Panc1 (cell line): ENCODE data around the gene LDLRAP1.

ENCODE experiments used
- POLR2AphosphoS5 ChIP-seq: IDR thresholded peaks from 2 replicates; pipeline ENCODE4 v1.6.1; 2012; ENCODE audit warnings: mild to moderate bottlenecking, low read depth, low read length, moderate library complexity
- SIN3A ChIP-seq: IDR thresholded peaks from 2 replicates; pipeline ENCODE4 v1.6.1; 2012; ENCODE audit warnings: low read depth, mild to moderate bottlenecking, low read length, moderate library complexity, borderline replicate concordance; ENCODE audit not compliant: insufficient read depth
- TCF7L2 ChIP-seq: IDR thresholded peaks from 2 replicates; pipeline ENCODE4 v1.6.1; 2011; ENCODE audit warnings: mild to moderate bottlenecking, low read depth, low read length, inconsistent platforms
- TF ChIP-seq, protein P1 (sequence below): fragments of 450-650 bp; IDR thresholded peaks from 2 replicates; pipeline ENCODE4 v1.5.1; 2017; ENCODE audit warnings: mild to moderate bottlenecking
- TF ChIP-seq, protein P2 (sequence below), 2 experiments: IDR thresholded peaks; 2 replicates each; pipeline ENCODE4 v1.6.1; 2011 to 2012; ENCODE audit warnings: low read depth in 2 of 2, control low read depth in 1 of 2, low read length in 1 of 2, mild to moderate bottlenecking in 1 of 2, moderate library complexity in 1 of 2; ENCODE audit not compliant: insufficient read depth in 1 of 2

DNA sequence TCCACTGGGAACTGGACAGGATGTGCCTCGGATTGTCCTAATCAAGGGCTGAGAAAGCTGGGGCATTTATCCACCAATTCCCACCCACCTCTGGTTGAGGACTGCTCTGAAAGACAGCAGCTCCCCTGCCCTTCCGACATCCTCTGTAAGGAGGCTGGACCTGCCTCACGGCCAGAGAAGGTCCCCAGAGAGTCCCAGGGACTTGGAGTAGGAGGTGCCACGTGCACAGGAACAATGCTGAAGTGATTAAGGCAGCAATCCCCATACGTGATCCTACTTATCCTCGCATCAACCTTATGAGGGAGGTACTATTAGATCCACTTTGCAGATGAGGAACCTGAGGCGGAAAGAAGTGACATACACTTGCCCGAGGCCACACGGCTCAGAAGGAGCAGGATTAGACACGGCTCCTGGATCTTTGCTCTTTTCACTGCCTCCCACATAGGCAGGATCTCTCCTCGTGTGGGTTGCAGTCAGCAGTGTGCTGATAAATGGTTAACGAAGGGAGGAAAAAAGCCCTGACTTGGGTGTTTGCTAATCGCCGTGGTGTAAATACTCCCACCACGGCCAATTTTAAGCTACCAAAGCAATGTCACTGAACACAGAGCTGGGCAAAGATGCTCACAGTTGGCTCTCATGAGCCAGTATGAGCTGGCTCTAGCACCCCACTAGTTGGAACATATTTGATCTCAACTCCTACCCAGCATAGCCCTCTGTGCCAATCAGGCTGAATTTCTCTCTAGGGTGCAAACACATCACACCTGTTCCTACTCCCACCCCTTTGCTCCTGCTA lies 18.6 kb upstream of the LDLRAP1 start:
- TF ChIP-seq, protein P1, sequence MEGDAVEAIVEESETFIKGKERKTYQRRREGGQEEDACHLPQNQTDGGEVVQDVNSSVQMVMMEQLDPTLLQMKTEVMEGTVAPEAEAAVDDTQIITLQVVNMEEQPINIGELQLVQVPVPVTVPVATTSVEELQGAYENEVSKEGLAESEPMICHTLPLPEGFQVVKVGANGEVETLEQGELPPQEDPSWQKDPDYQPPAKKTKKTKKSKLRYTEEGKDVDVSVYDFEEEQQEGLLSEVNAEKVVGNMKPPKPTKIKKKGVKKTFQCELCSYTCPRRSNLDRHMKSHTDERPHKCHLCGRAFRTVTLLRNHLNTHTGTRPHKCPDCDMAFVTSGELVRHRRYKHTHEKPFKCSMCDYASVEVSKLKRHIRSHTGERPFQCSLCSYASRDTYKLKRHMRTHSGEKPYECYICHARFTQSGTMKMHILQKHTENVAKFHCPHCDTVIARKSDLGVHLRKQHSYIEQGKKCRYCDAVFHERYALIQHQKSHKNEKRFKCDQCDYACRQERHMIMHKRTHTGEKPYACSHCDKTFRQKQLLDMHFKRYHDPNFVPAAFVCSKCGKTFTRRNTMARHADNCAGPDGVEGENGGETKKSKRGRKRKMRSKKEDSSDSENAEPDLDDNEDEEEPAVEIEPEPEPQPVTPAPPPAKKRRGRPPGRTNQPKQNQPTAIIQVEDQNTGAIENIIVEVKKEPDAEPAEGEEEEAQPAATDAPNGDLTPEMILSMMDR = no peak
- no peak for TF ChIP-seq POLR2AphosphoS5
- no peak for TF ChIP-seq TCF7L2
- TF ChIP-seq, protein P2, sequence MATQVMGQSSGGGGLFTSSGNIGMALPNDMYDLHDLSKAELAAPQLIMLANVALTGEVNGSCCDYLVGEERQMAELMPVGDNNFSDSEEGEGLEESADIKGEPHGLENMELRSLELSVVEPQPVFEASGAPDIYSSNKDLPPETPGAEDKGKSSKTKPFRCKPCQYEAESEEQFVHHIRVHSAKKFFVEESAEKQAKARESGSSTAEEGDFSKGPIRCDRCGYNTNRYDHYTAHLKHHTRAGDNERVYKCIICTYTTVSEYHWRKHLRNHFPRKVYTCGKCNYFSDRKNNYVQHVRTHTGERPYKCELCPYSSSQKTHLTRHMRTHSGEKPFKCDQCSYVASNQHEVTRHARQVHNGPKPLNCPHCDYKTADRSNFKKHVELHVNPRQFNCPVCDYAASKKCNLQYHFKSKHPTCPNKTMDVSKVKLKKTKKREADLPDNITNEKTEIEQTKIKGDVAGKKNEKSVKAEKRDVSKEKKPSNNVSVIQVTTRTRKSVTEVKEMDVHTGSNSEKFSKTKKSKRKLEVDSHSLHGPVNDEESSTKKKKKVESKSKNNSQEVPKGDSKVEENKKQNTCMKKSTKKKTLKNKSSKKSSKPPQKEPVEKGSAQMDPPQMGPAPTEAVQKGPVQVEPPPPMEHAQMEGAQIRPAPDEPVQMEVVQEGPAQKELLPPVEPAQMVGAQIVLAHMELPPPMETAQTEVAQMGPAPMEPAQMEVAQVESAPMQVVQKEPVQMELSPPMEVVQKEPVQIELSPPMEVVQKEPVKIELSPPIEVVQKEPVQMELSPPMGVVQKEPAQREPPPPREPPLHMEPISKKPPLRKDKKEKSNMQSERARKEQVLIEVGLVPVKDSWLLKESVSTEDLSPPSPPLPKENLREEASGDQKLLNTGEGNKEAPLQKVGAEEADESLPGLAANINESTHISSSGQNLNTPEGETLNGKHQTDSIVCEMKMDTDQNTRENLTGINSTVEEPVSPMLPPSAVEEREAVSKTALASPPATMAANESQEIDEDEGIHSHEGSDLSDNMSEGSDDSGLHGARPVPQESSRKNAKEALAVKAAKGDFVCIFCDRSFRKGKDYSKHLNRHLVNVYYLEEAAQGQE (IDR thresholded peaks at IDR 0.05; ENCODE audit: insufficient read depth in 1 of 2, low read depth in 2 of 2, low read length in 1 of 2) = no peak
- TF ChIP-seq SIN3A = no peak
